Measurements from ENCODE around the gene SEPSECS. TPM values are rescaled to one million over a fixed set of nuclear protein-coding genes. Genes with fewer than 3 reads are reported as not detected.

Gene SEPSECS
- total RNA-seq, 1 experiment from 2014 or later, result 4.0 TPM

DNA sequence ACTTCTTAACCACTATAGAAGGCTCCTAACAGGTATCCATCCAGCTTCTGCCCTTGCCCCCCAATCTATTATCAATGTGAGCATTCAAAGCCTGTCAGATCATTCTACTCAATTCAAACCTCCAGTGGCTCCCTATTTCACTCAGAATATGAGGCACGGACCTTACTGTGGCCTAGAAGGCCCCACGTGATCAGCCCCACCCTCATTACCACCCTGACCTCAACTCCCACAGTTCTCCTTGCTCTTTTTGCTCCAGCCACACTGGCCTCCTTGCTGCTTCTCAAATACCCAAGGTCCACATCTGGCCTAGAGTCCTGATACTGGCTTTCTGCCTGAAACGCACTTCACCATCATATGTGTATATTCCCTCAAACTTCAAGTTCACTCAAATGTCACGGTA, 18.7 kb downstream of the SEPSECS start:
- Histone ChIP-seq H3K27me3 (ENCODE audit: control insufficient read depth, insufficient read depth, low read length) (no peaks in the 10 kb centered on the region), H3K4me1 (ENCODE audit: control insufficient read depth, insufficient read depth, low read length) (no peaks in the 10 kb centered on the region), H3K9me3 (ENCODE audit: control insufficient read depth, insufficient read depth, low read depth, low read length) (no peaks in the 10 kb centered on the region), H3K27ac (ENCODE audit: low read length) (no peak overlapping the region), H3K4me3 (ENCODE audit: low read depth in 2 of 2, low read length in 2 of 2) (no peak overlapping the region), H3K36me3 (ENCODE audit: control insufficient read depth, insufficient read depth, low read length) (no peaks in the 10 kb centered on the region; the same call in 1 of the 2 replicates)
- no TSS peak for BruUV-seq (replicated peaks)
- DNase-seq (ENCODE audit: low read depth, low spot score), result no peak
- POLR2A ChIA-PET, result interaction anchor here (0.6 kb wide), 1 partner anchor 236 kb away, joined by 5 read pairs; no protein-coding TSS in a partner anchor
- intact Hi-C loops (cut with micrococcal nuclease; ENCODE audit: unreplicated experiment) (loop anchor here (10.0 kb wide), 1 partner anchor 147 kb away; no protein-coding TSS in a partner anchor), in situ Hi-C loops (cut with HindIII; ENCODE audit: low pct_unique_long_range_greater_than_20kb, low sequenced_read_pairs) (no loop called here)
- CTCF ChIA-PET, result no interaction called here
- TF ChIP-seq POLR2AphosphoS5 (IDR thresholded peaks at IDR 0.05; ENCODE audit: low read depth, low read length), result no peak
- TF ChIP-seq CTCF (IDR thresholded peaks at IDR 0.05), result no peak
- TF ChIP-seq SIN3A (IDR thresholded peaks at IDR 0.05; ENCODE audit: borderline replicate concordance, insufficient read depth, low read depth, low read length), result no peak
- no peak for TF ChIP-seq TCF7L2 (IDR thresholded peaks at IDR 0.05; ENCODE audit: low read depth, low read length)
- TF ChIP-seq, protein P1, sequence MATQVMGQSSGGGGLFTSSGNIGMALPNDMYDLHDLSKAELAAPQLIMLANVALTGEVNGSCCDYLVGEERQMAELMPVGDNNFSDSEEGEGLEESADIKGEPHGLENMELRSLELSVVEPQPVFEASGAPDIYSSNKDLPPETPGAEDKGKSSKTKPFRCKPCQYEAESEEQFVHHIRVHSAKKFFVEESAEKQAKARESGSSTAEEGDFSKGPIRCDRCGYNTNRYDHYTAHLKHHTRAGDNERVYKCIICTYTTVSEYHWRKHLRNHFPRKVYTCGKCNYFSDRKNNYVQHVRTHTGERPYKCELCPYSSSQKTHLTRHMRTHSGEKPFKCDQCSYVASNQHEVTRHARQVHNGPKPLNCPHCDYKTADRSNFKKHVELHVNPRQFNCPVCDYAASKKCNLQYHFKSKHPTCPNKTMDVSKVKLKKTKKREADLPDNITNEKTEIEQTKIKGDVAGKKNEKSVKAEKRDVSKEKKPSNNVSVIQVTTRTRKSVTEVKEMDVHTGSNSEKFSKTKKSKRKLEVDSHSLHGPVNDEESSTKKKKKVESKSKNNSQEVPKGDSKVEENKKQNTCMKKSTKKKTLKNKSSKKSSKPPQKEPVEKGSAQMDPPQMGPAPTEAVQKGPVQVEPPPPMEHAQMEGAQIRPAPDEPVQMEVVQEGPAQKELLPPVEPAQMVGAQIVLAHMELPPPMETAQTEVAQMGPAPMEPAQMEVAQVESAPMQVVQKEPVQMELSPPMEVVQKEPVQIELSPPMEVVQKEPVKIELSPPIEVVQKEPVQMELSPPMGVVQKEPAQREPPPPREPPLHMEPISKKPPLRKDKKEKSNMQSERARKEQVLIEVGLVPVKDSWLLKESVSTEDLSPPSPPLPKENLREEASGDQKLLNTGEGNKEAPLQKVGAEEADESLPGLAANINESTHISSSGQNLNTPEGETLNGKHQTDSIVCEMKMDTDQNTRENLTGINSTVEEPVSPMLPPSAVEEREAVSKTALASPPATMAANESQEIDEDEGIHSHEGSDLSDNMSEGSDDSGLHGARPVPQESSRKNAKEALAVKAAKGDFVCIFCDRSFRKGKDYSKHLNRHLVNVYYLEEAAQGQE (IDR thresholded peaks at IDR 0.05; ENCODE audit: insufficient read depth in 1 of 2, low read depth in 2 of 2, low read length in 1 of 2), result no peak
- no peak for ATAC-seq

GRCh38 chr4:25133132-25133531, 27.1 kb downstream of the SEPSECS start:
- BruUV-seq (replicated peaks), result no TSS peak
- in situ Hi-C loops (cut with HindIII; ENCODE audit: low pct_unique_long_range_greater_than_20kb, low sequenced_read_pairs), result no loop called here
- DNase-seq (ENCODE audit: low read depth, low spot score), result no peak
- no peaks in the 10 kb centered on the region for H3K36me3 ChIP-seq (ENCODE audit: control insufficient read depth, insufficient read depth, low read length)
- no peak for ATAC-seq
- POLR2A ChIA-PET, result no interaction called here
- no peaks in the 10 kb centered on the region for H3K4me1 ChIP-seq (ENCODE audit: control insufficient read depth, insufficient read depth, low read length)
- TF ChIP-seq CTCF (IDR thresholded peaks at IDR 0.05), result no peak
- intact Hi-C loops (cut with micrococcal nuclease; ENCODE audit: unreplicated experiment), result no loop called here
- H3K4me3 ChIP-seq (ENCODE audit: low read depth in 2 of 2, low read length in 2 of 2), result no peak overlapping the region
- H3K9me3 ChIP-seq (ENCODE audit: control insufficient read depth, insufficient read depth, low read depth, low read length), result no peaks in the 10 kb centered on the region
- H3K27ac ChIP-seq (ENCODE audit: low read length), result no peak overlapping the region
- CTCF ChIA-PET, result no interaction called here
- no peaks in the 10 kb centered on the region for H3K27me3 ChIP-seq (ENCODE audit: control insufficient read depth, insufficient read depth, low read length)

GRCh38 chr4:25131926-25132325, 28.3 kb downstream of the SEPSECS start:
- BruUV-seq (replicated peaks), result no TSS peak
- intact Hi-C loops (cut with micrococcal nuclease; ENCODE audit: unreplicated experiment) (no loop called here), in situ Hi-C loops (cut with HindIII; ENCODE audit: low pct_unique_long_range_greater_than_20kb, low sequenced_read_pairs) (no loop called here)
- POLR2A ChIA-PET, result no interaction called here
- TF ChIP-seq, protein P1 (IDR thresholded peaks at IDR 0.05; ENCODE audit: insufficient read depth in 1 of 2, low read depth in 2 of 2, low read length in 1 of 2), result no peak
- TF ChIP-seq SIN3A (IDR thresholded peaks at IDR 0.05; ENCODE audit: borderline replicate concordance, insufficient read depth, low read depth, low read length) (no peak), TCF7L2 (IDR thresholded peaks at IDR 0.05; ENCODE audit: low read depth, low read length) (no peak), CTCF (IDR thresholded peaks at IDR 0.05) (no peak), POLR2AphosphoS5 (IDR thresholded peaks at IDR 0.05; ENCODE audit: low read depth, low read length) (no peak)
- H3K4me1 ChIP-seq (ENCODE audit: control insufficient read depth, insufficient read depth, low read length), result no peaks in the 10 kb centered on the region
- H3K9me3 ChIP-seq (ENCODE audit: control insufficient read depth, insufficient read depth, low read depth, low read length), result no peaks in the 10 kb centered on the region
- DNase-seq (ENCODE audit: low read depth, low spot score) (no peak), ATAC-seq (no peak)
- CTCF ChIA-PET, result no interaction called here
- H3K36me3 ChIP-seq (ENCODE audit: control insufficient read depth, insufficient read depth, low read length), result no peaks in the 10 kb centered on the region
- no peak overlapping the region for H3K27ac ChIP-seq (ENCODE audit: low read length)
- no peak overlapping the region for H3K4me3 ChIP-seq (ENCODE audit: low read depth in 2 of 2, low read length in 2 of 2)
- no peaks in the 10 kb centered on the region for H3K27me3 ChIP-seq (ENCODE audit: control insufficient read depth, insufficient read depth, low read length)

All from Panc1 (cell line).